Measurements from ENCODE around the gene CUX1.

DNA sequence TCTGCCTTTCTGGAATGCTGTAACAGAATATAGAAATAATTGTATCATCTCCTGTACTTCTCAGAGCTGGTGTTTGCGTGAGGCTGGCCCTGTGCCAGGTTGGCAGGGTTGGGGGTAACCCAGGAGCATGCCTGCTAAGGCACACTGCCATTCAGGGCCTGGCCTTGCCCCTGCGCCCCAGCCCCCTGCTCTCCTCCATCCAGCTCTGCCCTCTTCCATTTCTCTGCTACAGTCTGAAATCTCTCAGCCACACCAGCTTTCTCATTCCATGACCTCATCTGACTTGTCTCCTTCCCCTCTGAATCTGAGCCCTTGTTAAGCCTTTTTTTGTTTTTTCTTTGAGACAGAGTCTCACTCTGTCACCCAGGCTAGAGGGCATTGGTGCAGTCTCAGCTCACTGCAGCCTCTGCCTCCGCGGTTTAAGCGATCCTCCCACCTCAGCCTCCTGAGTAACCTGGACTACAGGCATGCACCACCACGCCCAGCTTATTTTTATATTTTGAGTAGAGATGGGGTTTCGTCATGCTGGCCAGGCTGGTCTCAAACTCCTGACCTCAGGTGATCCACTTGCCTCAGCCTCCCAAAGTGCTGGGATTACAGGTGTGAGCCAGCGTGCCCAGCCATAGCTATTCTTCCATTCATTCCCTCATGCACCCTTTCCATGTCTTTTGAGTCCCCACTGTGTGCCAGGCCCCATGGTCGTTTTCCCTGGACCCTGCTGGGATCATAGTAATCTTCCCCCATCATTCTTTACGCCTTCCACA lies 206.8 kb downstream of the CUX1 start:
- TF ChIP-seq, protein P1, sequence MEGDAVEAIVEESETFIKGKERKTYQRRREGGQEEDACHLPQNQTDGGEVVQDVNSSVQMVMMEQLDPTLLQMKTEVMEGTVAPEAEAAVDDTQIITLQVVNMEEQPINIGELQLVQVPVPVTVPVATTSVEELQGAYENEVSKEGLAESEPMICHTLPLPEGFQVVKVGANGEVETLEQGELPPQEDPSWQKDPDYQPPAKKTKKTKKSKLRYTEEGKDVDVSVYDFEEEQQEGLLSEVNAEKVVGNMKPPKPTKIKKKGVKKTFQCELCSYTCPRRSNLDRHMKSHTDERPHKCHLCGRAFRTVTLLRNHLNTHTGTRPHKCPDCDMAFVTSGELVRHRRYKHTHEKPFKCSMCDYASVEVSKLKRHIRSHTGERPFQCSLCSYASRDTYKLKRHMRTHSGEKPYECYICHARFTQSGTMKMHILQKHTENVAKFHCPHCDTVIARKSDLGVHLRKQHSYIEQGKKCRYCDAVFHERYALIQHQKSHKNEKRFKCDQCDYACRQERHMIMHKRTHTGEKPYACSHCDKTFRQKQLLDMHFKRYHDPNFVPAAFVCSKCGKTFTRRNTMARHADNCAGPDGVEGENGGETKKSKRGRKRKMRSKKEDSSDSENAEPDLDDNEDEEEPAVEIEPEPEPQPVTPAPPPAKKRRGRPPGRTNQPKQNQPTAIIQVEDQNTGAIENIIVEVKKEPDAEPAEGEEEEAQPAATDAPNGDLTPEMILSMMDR (conservative IDR thresholded peaks at IDR 0.05 in 1 of 2, IDR thresholded peaks at IDR 0.05 in 1 of 2; ENCODE audit: low read depth in 1 of 2, low read length in 2 of 2), result no peak
- no peak for TF ChIP-seq EZH2 (IDR thresholded peaks at IDR 0.05; ENCODE audit: low read length, missing control alignments)

Measured in fibroblast of lung (primary cell).